OCI-LY1 (cell line): ENCODE measurements around the gene PEAK1.

Source experiments
- CTCF ChIP-seq: fragments of 200-600 bp; sonication (generic), shearing (Covaris generic); IDR thresholded peaks from 2 replicates; pipeline ENCODE4 v1.5.1; 2017; ENCODE audit warnings: mild to moderate bottlenecking, antibody characterized with exemption, low read length, moderate library complexity, mixed read lengths
- EZH2 ChIP-seq: fragments of 200-600 bp; sonication (generic), shearing (Covaris generic); IDR thresholded peaks from 2 replicates; pipeline ENCODE4 v1.8.0; 2017; ENCODE audit warnings: borderline replicate concordance, mixed run types, mild to moderate bottlenecking, antibody characterized with exemption, low read length, moderate library complexity, mixed read lengths

GRCh38 chr15:77311020-77311419, 108.9 kb downstream of the PEAK1 start:
- TF ChIP-seq CTCF (no peak), EZH2 (no peak)
